GM23338 (cell line): ENCODE results near the gene GABRB3. TPM values are rescaled to one million over a fixed set of nuclear protein-coding genes. Genes with fewer than 3 reads are reported as not detected.

Experiments
- ATAC-seq: fragments of 200-7000 bp; cut with Tn5 transposase; 3 replicates; pipeline ENCODE4 v1.9.1; 2020
- DNase-seq: peaks from one replicate; pipeline ENCODE4 v3.0.0-alpha.2; 2015; ENCODE audit warnings: low spot score
- H2AFZ ChIP-seq: fragments of 200-600 bp; sonication (generic); 2 replicates; pipeline ENCODE4 v1.8.0; 2016; ENCODE audit warnings: antibody characterized with exemption, mild to moderate bottlenecking, moderate library complexity
- H3F3A ChIP-seq: fragments of 200-600 bp; sonication (generic); replicated peaks from 2 replicates; pipeline ENCODE4 v1.8.0; 2017; ENCODE audit warnings: antibody characterized with exemption, mixed run types, low read depth
- H3K27ac ChIP-seq: fragments of 200-600 bp; sonication (generic); 2 replicates; pipeline ENCODE4 v1.6.1; 2016; ENCODE audit warnings: low read depth
- H3K27me3 ChIP-seq: fragments of 200-600 bp; sonication (generic); 2 replicates; pipeline ENCODE4 v1.8.0; 2016; ENCODE audit warnings: mild to moderate bottlenecking, mixed run types, moderate library complexity; ENCODE audit not compliant: insufficient read depth
- H3K36me3 ChIP-seq: fragments of 200-600 bp; sonication (generic); 2 replicates; pipeline ENCODE4 v1.8.0; 2016; ENCODE audit warnings: mild to moderate bottlenecking; ENCODE audit not compliant: insufficient read depth
- H3K4me1 ChIP-seq: fragments of 200-600 bp; sonication (generic); 2 replicates; pipeline ENCODE4 v1.8.0; 2016; ENCODE audit warnings: mild to moderate bottlenecking, moderate library complexity; ENCODE audit not compliant: insufficient read depth
- H3K4me2 ChIP-seq: fragments of 200-600 bp; sonication (generic); 2 replicates; pipeline ENCODE4 v1.7.1; 2017; ENCODE audit warnings: mixed run types
- H3K4me3 ChIP-seq: fragments of 200-600 bp; sonication (generic); 2 replicates; pipeline ENCODE4 v1.6.1; 2016; ENCODE audit warnings: mixed run types
- H3K79me2 ChIP-seq: fragments of 200-600 bp; sonication (generic); replicated peaks from 2 replicates; pipeline ENCODE4 v1.8.0; 2017; ENCODE audit warnings: mild to moderate bottlenecking; ENCODE audit not compliant: insufficient read depth
- H3K9me2 ChIP-seq: fragments of 200-600 bp; sonication (generic); 2 replicates; pipeline ENCODE4 v1.8.0; 2017; ENCODE audit not compliant: insufficient read depth
- H4K20me1 ChIP-seq: fragments of 200-600 bp; sonication (generic); replicated peaks from 2 replicates; pipeline ENCODE4 v1.8.0; 2017; ENCODE audit warnings: mild to moderate bottlenecking; ENCODE audit not compliant: insufficient read depth
- H3K27ac Mint-ChIP-seq: 2 replicates; pipeline ENCODE4 v1.8.0; 2020; ENCODE audit warnings: inconsistent platforms, mild to moderate bottlenecking, moderate library complexity, mixed read lengths
- H3K27me3 Mint-ChIP-seq: 3 replicates; pipeline ENCODE4 v1.8.0; 2022; ENCODE audit warnings: low read depth, mild to moderate bottlenecking, moderate library complexity, mixed read lengths, inconsistent platforms; ENCODE audit not compliant: insufficient read depth, poor library complexity
- H3K36me3 Mint-ChIP-seq: 3 replicates; pipeline ENCODE4 v1.8.0; 2021; ENCODE audit warnings: low read depth, mild to moderate bottlenecking, inconsistent platforms, moderate library complexity, mixed read lengths
- H3K4me1 Mint-ChIP-seq: 3 replicates; pipeline ENCODE4 v1.8.0; 2020; ENCODE audit warnings: mild to moderate bottlenecking, inconsistent platforms, mixed read lengths
- H3K4me3 Mint-ChIP-seq: 3 replicates; pipeline ENCODE4 v1.8.0; 2021; ENCODE audit warnings: moderate library complexity, mild to moderate bottlenecking, inconsistent platforms, mixed read lengths
- H3K9me3 Mint-ChIP-seq: 3 replicates; pipeline ENCODE4 v1.8.0; 2020; ENCODE audit warnings: moderate library complexity, mild to moderate bottlenecking, inconsistent platforms, mixed read lengths
- ETS1 ChIP-seq: IDR thresholded peaks from 2 replicates; pipeline ENCODE4 v1.6.1; 2016; ENCODE audit warnings: antibody characterized with exemption
- EZH2phosphoT487 ChIP-seq: fragments of 200-600 bp; sonication (generic); IDR thresholded peaks from one replicate; pipeline ENCODE4 v1.8.1; 2018; ENCODE audit warnings: antibody characterized with exemption; ENCODE audit not compliant: unreplicated experiment
- JUNB ChIP-seq: IDR thresholded peaks from one replicate; pipeline ENCODE4 v1.6.1; 2016; ENCODE audit warnings: antibody characterized with exemption; ENCODE audit not compliant: unreplicated experiment
- POLR2AphosphoS5 ChIP-seq: IDR thresholded peaks from 2 replicates; pipeline ENCODE4 v1.6.1; 2016; ENCODE audit warnings: antibody characterized with exemption, low read depth
- STAT1 ChIP-seq: IDR thresholded peaks from one replicate; pipeline ENCODE4 v1.6.1; 2016; ENCODE audit warnings: antibody characterized with exemption; ENCODE audit not compliant: unreplicated experiment
- ZNF114 ChIP-seq: fragments of 250-450 bp; sonication (Bioruptor Pico); IDR thresholded peaks from 2 replicates; pipeline ENCODE4 v1.5.0; 2020; ENCODE audit warnings: mild to moderate bottlenecking, moderate library complexity
- ZNF462 ChIP-seq: fragments of 250-450 bp; sonication (Bioruptor Pico); IDR thresholded peaks from 2 replicates; pipeline ENCODE4 v1.5.0; 2020; ENCODE audit warnings: mild to moderate bottlenecking, moderate library complexity
- polyA plus RNA-seq: library from polyadenylated mRNA; unstranded; fragments of >200 nt; fragmentation: Nextera tagmentation; extraction: Ambion mirVana; gene quantifications from 2 replicates; pipeline ENCODE4 v1.2.1, GENCODE V29; 2016
- total RNA-seq: library from RNA; depleted of rRNA; stranded (reverse); fragments of >200 nt; shearing (Covaris generic); gene quantifications from 2 replicates; pipeline ENCODE4 v1.2.3, GENCODE V29; 2014
- TF ChIP-seq, protein P1 (sequence below), 2 experiments: fragments of 200-600 bp in 1 of 2; sonication (generic) in 1 of 2; conservative IDR thresholded peaks; 2 replicates each; pipeline versions ENCODE4 v1.5.1 to v1.6.1; 2016 to 2017; ENCODE audit warnings: antibody characterized with exemption in 2 of 2, low read depth in 2 of 2, mild to moderate bottlenecking in 2 of 2, moderate library complexity in 1 of 2
- TF ChIP-seq, protein P2 (sequence below): IDR thresholded peaks from one replicate; pipeline ENCODE4 v1.6.1; 2018; ENCODE audit warnings: antibody characterized with exemption; ENCODE audit not compliant: unreplicated experiment

The GABRB3 gene
- total and polyA plus RNA-seq, 2 experiments from 2014 or later, result 56.5 to 131 TPM

GRCh38 chr15:26781816-26782215 is 8.9 kb upstream of the GABRB3 start:
- no peaks in the 10 kb centered on the region for H3F3A ChIP-seq
- peaks cover 12% of the 10 kb centered on the region for H3K4me1 Mint-ChIP-seq
- no peaks in the 10 kb centered on the region for H4K20me1 ChIP-seq
- H3K9me3 Mint-ChIP-seq, result peaks cover 26% of the 10 kb centered on the region
- no peaks in the 10 kb centered on the region for H3K79me2 ChIP-seq
- ATAC-seq (no peak), DNase-seq (no peak)
- no peak overlapping the region for H2AFZ ChIP-seq
- no peaks in the 10 kb centered on the region for H3K36me3 ChIP-seq
- peaks cover 4% of the 10 kb centered on the region for H3K27me3 Mint-ChIP-seq
- H3K4me3 Mint-ChIP-seq, result no peak overlapping the region
- H3K9me2 ChIP-seq, result no peaks in the 10 kb centered on the region
- no peak overlapping the region for H3K4me3 ChIP-seq
- TF ChIP-seq, protein P1, sequence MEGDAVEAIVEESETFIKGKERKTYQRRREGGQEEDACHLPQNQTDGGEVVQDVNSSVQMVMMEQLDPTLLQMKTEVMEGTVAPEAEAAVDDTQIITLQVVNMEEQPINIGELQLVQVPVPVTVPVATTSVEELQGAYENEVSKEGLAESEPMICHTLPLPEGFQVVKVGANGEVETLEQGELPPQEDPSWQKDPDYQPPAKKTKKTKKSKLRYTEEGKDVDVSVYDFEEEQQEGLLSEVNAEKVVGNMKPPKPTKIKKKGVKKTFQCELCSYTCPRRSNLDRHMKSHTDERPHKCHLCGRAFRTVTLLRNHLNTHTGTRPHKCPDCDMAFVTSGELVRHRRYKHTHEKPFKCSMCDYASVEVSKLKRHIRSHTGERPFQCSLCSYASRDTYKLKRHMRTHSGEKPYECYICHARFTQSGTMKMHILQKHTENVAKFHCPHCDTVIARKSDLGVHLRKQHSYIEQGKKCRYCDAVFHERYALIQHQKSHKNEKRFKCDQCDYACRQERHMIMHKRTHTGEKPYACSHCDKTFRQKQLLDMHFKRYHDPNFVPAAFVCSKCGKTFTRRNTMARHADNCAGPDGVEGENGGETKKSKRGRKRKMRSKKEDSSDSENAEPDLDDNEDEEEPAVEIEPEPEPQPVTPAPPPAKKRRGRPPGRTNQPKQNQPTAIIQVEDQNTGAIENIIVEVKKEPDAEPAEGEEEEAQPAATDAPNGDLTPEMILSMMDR (conservative IDR thresholded peaks at IDR 0.05; ENCODE audit: low read depth in 2 of 2), result no peak
- no peak for TF ChIP-seq EZH2phosphoT487
- H3K27ac ChIP-seq, result no peak overlapping the region
- no peak overlapping the region for H3K27ac Mint-ChIP-seq
- H3K4me1 ChIP-seq, result peaks cover 6% of the 10 kb centered on the region
- H3K36me3 Mint-ChIP-seq, result peaks cover 22% of the 10 kb centered on the region
- no peak overlapping the region for H3K4me2 ChIP-seq
- H3K27me3 ChIP-seq, result no peaks in the 10 kb centered on the region

DNA sequence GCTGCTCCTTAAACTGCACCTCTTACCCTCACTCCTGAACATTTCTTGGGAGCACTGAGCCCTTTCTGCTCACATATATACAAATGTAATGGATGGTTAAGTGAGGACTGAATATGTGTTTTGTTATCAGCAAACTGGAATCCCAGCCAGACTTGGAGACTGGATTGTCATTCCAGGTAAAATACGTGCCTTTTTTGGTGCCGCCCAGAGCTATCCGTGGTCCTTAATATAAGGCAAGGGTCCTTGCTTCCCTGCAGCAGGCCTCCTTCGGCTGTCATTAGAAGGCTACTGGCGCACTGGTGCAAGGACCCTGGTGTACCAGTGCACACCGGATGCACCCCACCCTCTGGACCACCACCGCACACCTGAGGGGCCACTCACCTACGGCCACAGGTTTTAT is 1.1 kb upstream of the GABRB3 start:
- Histone ChIP-seq H3K9me2 (no peaks in the 10 kb centered on the region), H2AFZ (no peak overlapping the region), H3K4me3 (peak overlapping the region; percentile 57), H3K79me2 (peaks cover 44% of the 10 kb centered on the region), H3K27ac (no peak overlapping the region), H3K4me2 (peak overlapping the region; percentile 83), H3K27me3 (no peaks in the 10 kb centered on the region), H3F3A (no peaks in the 10 kb centered on the region), H3K36me3 (no peaks in the 10 kb centered on the region), H4K20me1 (no peaks in the 10 kb centered on the region), H3K4me1 (peaks cover 55% of the 10 kb centered on the region)
- Mint-ChIP-seq H3K9me3 (peaks cover under 1% of the 10 kb centered on the region; the same call in 1 of the 3 replicates), H3K27ac (peak overlapping the region; percentile 88), H3K27me3 (peaks cover 9% of the 10 kb centered on the region), H3K4me1 (peaks cover 63% of the 10 kb centered on the region), H3K36me3 (peaks cover 29% of the 10 kb centered on the region), H3K4me3 (peak overlapping the region; percentile 82)
- TF ChIP-seq ZNF114 (no peak), JUNB (no peak), ZNF462 (CRISPR knock-in tag) (no peak), POLR2AphosphoS5 (no peak), STAT1 (no peak), ETS1 (no peak)
- TF ChIP-seq, protein P2, sequence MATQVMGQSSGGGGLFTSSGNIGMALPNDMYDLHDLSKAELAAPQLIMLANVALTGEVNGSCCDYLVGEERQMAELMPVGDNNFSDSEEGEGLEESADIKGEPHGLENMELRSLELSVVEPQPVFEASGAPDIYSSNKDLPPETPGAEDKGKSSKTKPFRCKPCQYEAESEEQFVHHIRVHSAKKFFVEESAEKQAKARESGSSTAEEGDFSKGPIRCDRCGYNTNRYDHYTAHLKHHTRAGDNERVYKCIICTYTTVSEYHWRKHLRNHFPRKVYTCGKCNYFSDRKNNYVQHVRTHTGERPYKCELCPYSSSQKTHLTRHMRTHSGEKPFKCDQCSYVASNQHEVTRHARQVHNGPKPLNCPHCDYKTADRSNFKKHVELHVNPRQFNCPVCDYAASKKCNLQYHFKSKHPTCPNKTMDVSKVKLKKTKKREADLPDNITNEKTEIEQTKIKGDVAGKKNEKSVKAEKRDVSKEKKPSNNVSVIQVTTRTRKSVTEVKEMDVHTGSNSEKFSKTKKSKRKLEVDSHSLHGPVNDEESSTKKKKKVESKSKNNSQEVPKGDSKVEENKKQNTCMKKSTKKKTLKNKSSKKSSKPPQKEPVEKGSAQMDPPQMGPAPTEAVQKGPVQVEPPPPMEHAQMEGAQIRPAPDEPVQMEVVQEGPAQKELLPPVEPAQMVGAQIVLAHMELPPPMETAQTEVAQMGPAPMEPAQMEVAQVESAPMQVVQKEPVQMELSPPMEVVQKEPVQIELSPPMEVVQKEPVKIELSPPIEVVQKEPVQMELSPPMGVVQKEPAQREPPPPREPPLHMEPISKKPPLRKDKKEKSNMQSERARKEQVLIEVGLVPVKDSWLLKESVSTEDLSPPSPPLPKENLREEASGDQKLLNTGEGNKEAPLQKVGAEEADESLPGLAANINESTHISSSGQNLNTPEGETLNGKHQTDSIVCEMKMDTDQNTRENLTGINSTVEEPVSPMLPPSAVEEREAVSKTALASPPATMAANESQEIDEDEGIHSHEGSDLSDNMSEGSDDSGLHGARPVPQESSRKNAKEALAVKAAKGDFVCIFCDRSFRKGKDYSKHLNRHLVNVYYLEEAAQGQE, result peak; percentile 81
- ATAC-seq (peak; percentile 21), DNase-seq (peak; percentile 82)
